CD14-positive monocyte (primary cell): ENCODE results near the gene SPINT3. TPM values are rescaled to one million over a fixed set of nuclear protein-coding genes. Genes with fewer than 3 reads are reported as not detected.

ENCODE experiments used
- DNase-seq, 3 donors: peaks; one replicate each; pipeline ENCODE4 v3.0.0-alpha.2; 2011 to 2022
- H2AFZ ChIP-seq: 2 replicates; pipeline ENCODE4 v1.6.0; 2012; ENCODE audit warnings: mild to moderate bottlenecking, low read depth, low read length, inconsistent platforms; ENCODE audit not compliant: insufficient read depth, poor library complexity, severe bottlenecking
- H3K27ac ChIP-seq, 2 donors: 1 replicate in 1 of 2; 2 replicates in 1 of 2; pipeline ENCODE4 v1.5.1; 2012 to 2013; ENCODE audit warnings: low read length in 2 of 2, control low read depth in 1 of 2, inconsistent platforms in 1 of 2, low read depth in 1 of 2, mild to moderate bottlenecking in 1 of 2
- H3K27me3 ChIP-seq, 2 donors: one replicate each; pipeline versions ENCODE4 v1.6.0 to v1.6.1; 2011 to 2013; ENCODE audit warnings: low read length in 2 of 2; ENCODE audit not compliant: control insufficient read depth in 2 of 2, insufficient read depth in 2 of 2
- H3K36me3 ChIP-seq, 2 donors: replicated peaks in 1 of 2; 1 replicate in 1 of 2; 2 replicates in 1 of 2; pipeline versions ENCODE4 v1.5.1 to v1.6.1; 2012 to 2013; ENCODE audit warnings: low read length in 2 of 2, control low read depth in 1 of 2, inconsistent platforms in 1 of 2, mild to moderate bottlenecking in 1 of 2; ENCODE audit not compliant: insufficient read depth in 2 of 2, control insufficient read depth in 1 of 2
- H3K4me1 ChIP-seq, 2 donors: 1 replicate in 1 of 2; 2 replicates in 1 of 2; pipeline versions ENCODE4 v1.5.1 to v1.6.1; 2012 to 2013; ENCODE audit warnings: low read length in 2 of 2, control low read depth in 1 of 2, inconsistent platforms in 1 of 2, mild to moderate bottlenecking in 1 of 2, moderate library complexity in 1 of 2; ENCODE audit not compliant: insufficient read depth in 2 of 2, control insufficient read depth in 1 of 2
- H3K4me2 ChIP-seq: replicated peaks from 2 replicates; pipeline ENCODE3; 2012; ENCODE audit warnings: low read length, moderate library complexity, mild to moderate bottlenecking; ENCODE audit not compliant: poor library complexity, severe bottlenecking; ENCODE audit errors: extremely low read depth
- H3K4me3 ChIP-seq, 3 experiments: fragments of 200-600 bp in 1 of 3; sonication (generic) in 1 of 3; replicated peaks in 1 of 3; 1 replicate in 2 of 3; 2 replicates in 1 of 3; pipeline ENCODE4 v1.5.1; 2011 to 2013; ENCODE audit warnings: low read length in 3 of 3, mild to moderate bottlenecking in 3 of 3, control low read depth in 2 of 3, low read depth in 2 of 3, inconsistent platforms in 1 of 3, moderate library complexity in 1 of 3
- H3K79me2 ChIP-seq: 2 replicates; pipeline ENCODE4 v1.6.0; 2012; ENCODE audit warnings: mild to moderate bottlenecking, control low read depth, inconsistent platforms, low read length, moderate library complexity; ENCODE audit not compliant: insufficient read depth
- H3K9ac ChIP-seq: 2 replicates; pipeline ENCODE4 v1.6.0; 2017; ENCODE audit warnings: low read length, mild to moderate bottlenecking; ENCODE audit not compliant: insufficient read depth, poor library complexity, severe bottlenecking
- H3K9me3 ChIP-seq, 2 donors: replicated peaks in 1 of 2; 1 replicate in 1 of 2; 2 replicates in 1 of 2; pipeline versions ENCODE4 v1.5.1 to v1.6.1; 2012 to 2013; ENCODE audit warnings: low read length in 2 of 2, control low read depth in 1 of 2; ENCODE audit not compliant: control insufficient read depth in 1 of 2, insufficient read depth in 1 of 2
- H4K20me1 ChIP-seq: 2 replicates; pipeline ENCODE4 v1.6.0; 2012; ENCODE audit warnings: mild to moderate bottlenecking, low read length, control low read depth, moderate library complexity; ENCODE audit not compliant: insufficient read depth
- H3K27ac Mint-ChIP-seq, 7 donors: one replicate each; pipeline ENCODE4 v1.8.0; 2020; ENCODE audit warnings: mild to moderate bottlenecking in 7 of 7, mixed read lengths in 7 of 7, moderate library complexity in 6 of 7, inconsistent platforms in 2 of 7
- H3K27me3 Mint-ChIP-seq, 3 donors: one replicate each; pipeline ENCODE4 v1.8.0; 2021 to 2022; ENCODE audit warnings: low read depth in 3 of 3, mild to moderate bottlenecking in 3 of 3, mixed read lengths in 3 of 3, moderate library complexity in 3 of 3, inconsistent platforms in 1 of 3
- H3K36me3 Mint-ChIP-seq, 2 donors: one replicate each; pipeline ENCODE4 v1.8.0; 2020; ENCODE audit warnings: mixed read lengths in 2 of 2, inconsistent platforms in 1 of 2, mild to moderate bottlenecking in 1 of 2
- H3K4me1 Mint-ChIP-seq: one replicate; pipeline ENCODE4 v1.8.0; 2020; ENCODE audit warnings: mild to moderate bottlenecking, mixed read lengths
- H3K4me3 Mint-ChIP-seq, 2 donors: one replicate each; pipeline ENCODE4 v1.8.0; 2020; ENCODE audit warnings: mild to moderate bottlenecking in 2 of 2, mixed read lengths in 2 of 2, moderate library complexity in 1 of 2
- H3K9me3 Mint-ChIP-seq, 7 donors: one replicate each; pipeline ENCODE4 v1.8.0; 2020 to 2022; ENCODE audit warnings: mixed read lengths in 7 of 7, mild to moderate bottlenecking in 6 of 7, moderate library complexity in 6 of 7, inconsistent platforms in 2 of 7
- WGBS: methylation state at CpG from one replicate; pipeline ENCODE4 v1.1.5; 2013; ENCODE audit warnings: missing lambda C conversion rate; ENCODE audit not compliant: insufficient coverage; 5-methylcytosine and 5-hydroxymethylcytosine counted together
- intact Hi-C, 2 donors: fragments of 100-400 bp; cut with micrococcal nuclease; formaldehyde crosslinking; loops; one replicate each; pipeline versions ENCODE4 v1.15.0 to v1.15.1; 2023
- polyA plus RNA-seq, 3 donors: library from polyadenylated mRNA; depleted of rRNA in 1 of 3; unstranded in 2 of 3; stranded (reverse) in 1 of 3; fragments of 300-500 nt in 2 of 3; fragments of >200 nt in 1 of 3; fragmentation: Illumina TruSeq in 2 of 3; gene quantifications; 1 replicate in 2 of 3; 2 replicates in 1 of 3; pipeline ENCODE4 v1.2.3, GENCODE V29; 2012 to 2021
- TF ChIP-seq, protein P1 (sequence below): fragments of 200-600 bp; IDR thresholded peaks from one replicate; pipeline ENCODE4 v1.8.0; 2022; ENCODE audit warnings: antibody characterized with exemption, mild to moderate bottlenecking

SPINT3 gene
- polyA plus RNA-seq, 3 donors, result not detected

DNA sequence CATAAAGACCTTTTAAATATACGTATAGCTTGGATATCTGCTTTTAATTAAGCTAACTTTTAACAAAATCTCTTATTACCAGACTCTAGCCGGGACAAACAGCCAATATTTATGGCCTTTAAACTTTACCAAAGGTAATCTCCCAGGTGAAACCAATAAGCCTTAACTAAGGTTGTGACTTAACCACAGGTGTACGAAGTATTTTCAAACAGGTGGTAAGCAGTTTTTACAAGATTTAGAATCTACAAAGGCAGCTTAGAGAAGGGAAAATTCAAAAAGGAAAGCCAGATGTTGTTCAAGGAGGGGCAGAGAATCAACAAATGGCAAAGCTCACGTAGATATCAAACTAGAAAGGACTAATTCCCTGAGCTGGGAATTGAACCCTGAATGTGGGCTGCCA, 30.0 kb downstream of the SPINT3 start:
- H4K20me1 ChIP-seq, result no peaks in the 10 kb centered on the region
- H3K9ac ChIP-seq, result no peak overlapping the region
- WGBS, result 100% methylated on average over 2 of the region's 4 CpGs
- DNase-seq, result no peak
- H2AFZ ChIP-seq, result no peak overlapping the region
- intact Hi-C loops, result no loop called here
- Mint-ChIP-seq H3K27me3 (peaks cover 21 to 40% (median 38%) of the 10 kb centered on the region in 3 donors), H3K4me1 (no peaks in the 10 kb centered on the region), H3K36me3 (no peaks in the 10 kb centered on the region), H3K27ac (no peak overlapping the region), H3K9me3 (no peaks in the 10 kb centered on the region), H3K4me3 (no peak overlapping the region)
- H3K36me3 ChIP-seq, result no peaks in the 10 kb centered on the region
- H3K4me2 ChIP-seq, result no peak overlapping the region
- no peaks in the 10 kb centered on the region for H3K4me1 ChIP-seq
- H3K27me3 ChIP-seq, result peaks cover 3 to 30% of the 10 kb centered on the region in 2 donors
- no peaks in the 10 kb centered on the region for H3K79me2 ChIP-seq
- no peaks in the 10 kb centered on the region for H3K9me3 ChIP-seq
- H3K27ac ChIP-seq, result no peak overlapping the region
- no peak overlapping the region for H3K4me3 ChIP-seq
- TF ChIP-seq, protein P1, sequence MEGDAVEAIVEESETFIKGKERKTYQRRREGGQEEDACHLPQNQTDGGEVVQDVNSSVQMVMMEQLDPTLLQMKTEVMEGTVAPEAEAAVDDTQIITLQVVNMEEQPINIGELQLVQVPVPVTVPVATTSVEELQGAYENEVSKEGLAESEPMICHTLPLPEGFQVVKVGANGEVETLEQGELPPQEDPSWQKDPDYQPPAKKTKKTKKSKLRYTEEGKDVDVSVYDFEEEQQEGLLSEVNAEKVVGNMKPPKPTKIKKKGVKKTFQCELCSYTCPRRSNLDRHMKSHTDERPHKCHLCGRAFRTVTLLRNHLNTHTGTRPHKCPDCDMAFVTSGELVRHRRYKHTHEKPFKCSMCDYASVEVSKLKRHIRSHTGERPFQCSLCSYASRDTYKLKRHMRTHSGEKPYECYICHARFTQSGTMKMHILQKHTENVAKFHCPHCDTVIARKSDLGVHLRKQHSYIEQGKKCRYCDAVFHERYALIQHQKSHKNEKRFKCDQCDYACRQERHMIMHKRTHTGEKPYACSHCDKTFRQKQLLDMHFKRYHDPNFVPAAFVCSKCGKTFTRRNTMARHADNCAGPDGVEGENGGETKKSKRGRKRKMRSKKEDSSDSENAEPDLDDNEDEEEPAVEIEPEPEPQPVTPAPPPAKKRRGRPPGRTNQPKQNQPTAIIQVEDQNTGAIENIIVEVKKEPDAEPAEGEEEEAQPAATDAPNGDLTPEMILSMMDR, result no peak

DNA sequence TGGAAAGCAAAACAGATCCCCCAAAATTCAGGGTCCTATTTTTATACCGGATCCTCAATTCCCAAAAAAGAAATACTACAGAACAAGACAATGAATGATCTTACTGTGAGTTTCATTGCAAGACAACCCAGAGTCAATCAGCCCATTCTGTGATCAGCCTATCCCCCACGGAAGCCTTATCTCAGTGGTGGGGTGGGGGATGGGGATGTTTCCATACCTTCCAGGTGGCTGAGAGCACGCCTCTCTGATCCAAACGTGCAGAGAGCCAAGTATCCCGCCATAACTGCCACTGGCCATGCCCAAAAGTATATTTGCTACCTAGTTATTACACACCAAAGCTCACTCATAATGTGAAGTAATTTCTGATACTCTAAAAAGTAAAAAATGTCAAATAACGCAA, 30.7 kb downstream of the SPINT3 start:
- no peak overlapping the region for H2AFZ ChIP-seq
- H3K9me3 ChIP-seq, result no peaks in the 10 kb centered on the region
- no peaks in the 10 kb centered on the region for H3K4me1 ChIP-seq
- no peak for DNase-seq
- WGBS, result 100% methylated on average over 2 of the region's 6 CpGs
- Mint-ChIP-seq H3K36me3 (no peaks in the 10 kb centered on the region), H3K9me3 (no peaks in the 10 kb centered on the region), H3K27ac (no peak overlapping the region), H3K27me3 (peaks cover 21 to 39% (median 39%) of the 10 kb centered on the region in 3 donors), H3K4me1 (no peaks in the 10 kb centered on the region), H3K4me3 (peak overlapping the region in 1 of 2 donors; percentile 28)
- TF ChIP-seq, protein P1, result no peak
- no peak overlapping the region for H3K4me3 ChIP-seq
- intact Hi-C loops, result no loop called here
- peaks cover 3 to 30% of the 10 kb centered on the region in 2 donors for H3K27me3 ChIP-seq
- no peaks in the 10 kb centered on the region for H4K20me1 ChIP-seq
- H3K4me2 ChIP-seq, result no peak overlapping the region
- no peaks in the 10 kb centered on the region for H3K36me3 ChIP-seq
- H3K79me2 ChIP-seq, result no peaks in the 10 kb centered on the region
- no peak overlapping the region for H3K9ac ChIP-seq
- no peak overlapping the region for H3K27ac ChIP-seq
